ENCODE results near the gene FNBP1L. TPM values are rescaled to one million over a fixed set of nuclear protein-coding genes. Genes with fewer than 3 reads are reported as not detected.

The FNBP1L gene
- total RNA-seq, 4 donors from 2014 or later: 6.1 to 24.7 (median 14.7) TPM

GRCh38 chr1:93499533-93499932, 51.6 kb downstream of the FNBP1L start:
- no peaks in the 10 kb centered on the region for H3K4me1 ChIP-seq
- ATAC-seq: no peak
- TF ChIP-seq CTCF (IDR thresholded peaks at IDR 0.05) (no peak), POLR2AphosphoS5 (IDR thresholded peaks at IDR 0.05) (no peak), POLR2A (IDR thresholded peaks at IDR 0.05) (no peak), EP300 (IDR thresholded peaks at IDR 0.05) (no peak)
- no peak overlapping the region for H3K27ac ChIP-seq
- H3K4me3 ChIP-seq: no peak overlapping the region
- H3K27me3 ChIP-seq: no peaks in the 10 kb centered on the region
- no peaks in the 10 kb centered on the region for H3K9me3 ChIP-seq
- H3K36me3 ChIP-seq: no peaks in the 10 kb centered on the region
- 93 to 94% methylated on average over 4 of the region's 4 CpGs for WGBS, 2 donors (ENCODE audit: low coverage in 1 of 2)

DNA sequence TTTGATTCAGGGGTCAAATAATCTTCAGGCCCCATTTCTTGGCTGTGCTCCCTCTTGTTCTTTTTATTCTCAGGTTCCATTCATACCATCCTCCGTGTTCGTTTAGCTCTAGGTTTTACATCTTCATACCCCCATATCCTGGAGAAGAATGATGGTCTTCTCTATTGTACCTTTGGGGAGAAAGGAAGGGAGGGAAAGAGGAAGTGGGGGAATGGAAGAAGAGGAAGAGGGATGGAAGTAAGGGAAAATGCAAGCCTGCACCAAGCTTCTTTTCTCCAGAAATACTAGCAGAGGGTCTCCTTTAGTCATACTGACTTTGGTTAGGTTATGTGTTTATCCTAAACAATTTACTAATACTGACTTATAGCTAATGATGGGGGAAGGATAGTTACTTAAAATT, 52.4 kb downstream of the FNBP1L start:
- Histone ChIP-seq H3K9me3 (no peaks in the 10 kb centered on the region), H3K27me3 (no peaks in the 10 kb centered on the region), H3K36me3 (no peaks in the 10 kb centered on the region), H3K4me3 (no peak overlapping the region), H3K4me1 (no peaks in the 10 kb centered on the region), H3K27ac (no peak overlapping the region)
- TF ChIP-seq POLR2AphosphoS5 (IDR thresholded peaks at IDR 0.05) (no peak), POLR2A (IDR thresholded peaks at IDR 0.05) (no peak), EP300 (IDR thresholded peaks at IDR 0.05) (no peak), CTCF (IDR thresholded peaks at IDR 0.05) (no peak)
- no peak for ATAC-seq
- 53 to 55% methylated on average over 2 of the region's 2 CpGs for WGBS, 2 donors (ENCODE audit: low coverage in 1 of 2)

DNA sequence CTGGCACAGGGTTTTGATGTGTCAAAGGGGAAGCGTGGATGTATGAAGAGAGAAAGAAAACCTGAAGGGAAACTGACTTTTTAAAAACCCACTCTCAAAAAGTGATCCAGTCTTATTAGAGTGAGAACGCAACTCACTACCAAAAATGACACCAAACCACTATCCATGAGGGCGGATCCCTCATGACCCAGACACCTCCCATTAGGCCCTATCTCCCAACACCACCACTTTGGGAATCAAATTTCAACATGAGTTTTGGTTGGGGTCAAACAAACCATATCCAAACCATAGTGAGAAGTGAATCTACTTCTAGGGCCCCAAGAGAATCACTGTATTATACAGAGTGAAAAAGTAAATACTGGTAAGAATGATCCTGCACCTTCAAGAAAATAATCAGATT, 53.5 kb downstream of the FNBP1L start:
- H3K4me1 ChIP-seq: no peaks in the 10 kb centered on the region
- TF ChIP-seq EP300 (IDR thresholded peaks at IDR 0.05) (no peak), CTCF (IDR thresholded peaks at IDR 0.05) (no peak), POLR2A (IDR thresholded peaks at IDR 0.05) (no peak), POLR2AphosphoS5 (IDR thresholded peaks at IDR 0.05) (no peak)
- H3K4me3 ChIP-seq: no peak overlapping the region
- H3K9me3 ChIP-seq: no peaks in the 10 kb centered on the region
- no peak overlapping the region for H3K27ac ChIP-seq
- H3K36me3 ChIP-seq: no peaks in the 10 kb centered on the region
- H3K27me3 ChIP-seq: no peaks in the 10 kb centered on the region
- 86 to 100% methylated on average over 2 to 3 of the region's 3 CpGs for WGBS, 2 donors (ENCODE audit: low coverage in 1 of 2)
- ATAC-seq: no peak

- Histone ChIP-seq H3K4me1 (no peaks in the 10 kb centered on the region), H3K9me3 (no peaks in the 10 kb centered on the region), H3K36me3 (no peaks in the 10 kb centered on the region), H3K27me3 (no peaks in the 10 kb centered on the region), H3K27ac (no peak overlapping the region), H3K4me3 (no peak overlapping the region)
- no peak for ATAC-seq
- TF ChIP-seq EP300 (IDR thresholded peaks at IDR 0.05) (no peak), CTCF (IDR thresholded peaks at IDR 0.05) (no peak), POLR2AphosphoS5 (IDR thresholded peaks at IDR 0.05) (no peak), POLR2A (IDR thresholded peaks at IDR 0.05) (no peak)
- 55 to 100% methylated on average over 1 of the region's 1 CpG for WGBS, 2 donors (ENCODE audit: low coverage in 1 of 2)
These were observed 54.0 kb downstream of the FNBP1L start for GRCh38 chr1:93501829-93502369.

GRCh38 chr1:93502571-93502970, 54.7 kb downstream of the FNBP1L start:
- no peak for TF ChIP-seq EP300 (IDR thresholded peaks at IDR 0.05)
- no peak for TF ChIP-seq CTCF (IDR thresholded peaks at IDR 0.05)
- no peak for TF ChIP-seq POLR2AphosphoS5 (IDR thresholded peaks at IDR 0.05)
- no peak for TF ChIP-seq POLR2A (IDR thresholded peaks at IDR 0.05)
- Histone ChIP-seq H3K27me3 (no peaks in the 10 kb centered on the region), H3K4me1 (no peaks in the 10 kb centered on the region), H3K27ac (no peak overlapping the region), H3K9me3 (no peaks in the 10 kb centered on the region), H3K36me3 (no peaks in the 10 kb centered on the region), H3K4me3 (no peak overlapping the region)
- 81 to 83% methylated on average over 1 of the region's 1 CpG for WGBS, 2 donors (ENCODE audit: low coverage in 1 of 2)
- no peak for ATAC-seq
